ENCODE measurements around the gene ADGRG1. TPM values are rescaled to one million over a fixed set of nuclear protein-coding genes. Genes with fewer than 3 reads are reported as not detected.

Gene ADGRG1
- total RNA-seq, 4 donors from 2014 or later: 40.0 to 55.3 (median 45.7) TPM

DNA sequence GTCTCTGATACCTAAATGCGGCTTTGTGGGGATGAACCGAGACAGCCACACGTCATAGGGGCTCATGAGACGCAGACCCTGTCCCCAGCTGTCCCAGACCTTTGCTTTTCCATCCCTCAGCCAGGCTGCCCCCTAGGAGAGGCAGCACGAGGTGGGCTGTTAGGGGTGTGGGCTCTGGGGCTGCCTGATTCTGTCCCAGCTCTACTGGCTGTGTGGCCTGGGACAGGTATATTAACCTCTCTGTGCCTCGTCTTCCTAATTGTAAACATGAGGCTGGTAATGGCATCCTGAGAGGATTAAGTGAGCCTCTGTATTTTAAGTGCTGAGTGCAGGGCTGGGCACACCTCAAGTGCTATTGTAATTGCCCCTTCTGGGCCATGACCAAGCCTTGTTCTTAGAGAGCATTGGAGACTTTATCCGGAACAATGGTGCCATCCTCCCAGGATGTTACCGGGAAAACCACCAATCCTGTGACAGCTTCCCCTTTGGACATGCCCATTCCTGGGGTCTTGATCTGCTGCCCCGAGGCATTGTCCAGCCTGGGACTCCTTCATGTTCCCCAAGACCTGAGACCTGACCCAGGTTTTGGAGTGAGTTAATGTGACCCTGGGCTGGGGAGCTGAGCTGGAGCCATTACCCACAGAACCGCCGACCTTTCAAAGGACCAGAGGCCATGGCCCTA, 5.1 kb downstream of the ADGRG1 start:
- TF ChIP-seq, protein P1, sequence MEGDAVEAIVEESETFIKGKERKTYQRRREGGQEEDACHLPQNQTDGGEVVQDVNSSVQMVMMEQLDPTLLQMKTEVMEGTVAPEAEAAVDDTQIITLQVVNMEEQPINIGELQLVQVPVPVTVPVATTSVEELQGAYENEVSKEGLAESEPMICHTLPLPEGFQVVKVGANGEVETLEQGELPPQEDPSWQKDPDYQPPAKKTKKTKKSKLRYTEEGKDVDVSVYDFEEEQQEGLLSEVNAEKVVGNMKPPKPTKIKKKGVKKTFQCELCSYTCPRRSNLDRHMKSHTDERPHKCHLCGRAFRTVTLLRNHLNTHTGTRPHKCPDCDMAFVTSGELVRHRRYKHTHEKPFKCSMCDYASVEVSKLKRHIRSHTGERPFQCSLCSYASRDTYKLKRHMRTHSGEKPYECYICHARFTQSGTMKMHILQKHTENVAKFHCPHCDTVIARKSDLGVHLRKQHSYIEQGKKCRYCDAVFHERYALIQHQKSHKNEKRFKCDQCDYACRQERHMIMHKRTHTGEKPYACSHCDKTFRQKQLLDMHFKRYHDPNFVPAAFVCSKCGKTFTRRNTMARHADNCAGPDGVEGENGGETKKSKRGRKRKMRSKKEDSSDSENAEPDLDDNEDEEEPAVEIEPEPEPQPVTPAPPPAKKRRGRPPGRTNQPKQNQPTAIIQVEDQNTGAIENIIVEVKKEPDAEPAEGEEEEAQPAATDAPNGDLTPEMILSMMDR (IDR thresholded peaks at IDR 0.05): no peak
- TF ChIP-seq EP300 (IDR thresholded peaks at IDR 0.05; ENCODE audit: low read depth): no peak
- TF ChIP-seq POLR2AphosphoS5 (IDR thresholded peaks at IDR 0.05): no peak
- H3K4me3 ChIP-seq: no peak overlapping the region
- intact Hi-C loops (cut with DNase I; ENCODE audit: low total_unique reads): no loop called here
- no peaks in the 10 kb centered on the region for H3K9me3 ChIP-seq
- 88 to 93% methylated on average over 5 to 11 of the region's 11 CpGs for WGBS, 2 donors (ENCODE audit: low coverage in 1 of 2)
- no peaks in the 10 kb centered on the region for H3K36me3 ChIP-seq
- no peak for DNase-seq
- in situ Hi-C loops (cut with MboI; ENCODE audit: low pct_ligation_motif_present in 1 of 4, low pct_unique_long_range_greater_than_20kb in 1 of 4, low sequenced_read_pairs in 3 of 4): no loop called here
- peaks cover 22 to 38% (median 32%) of the 10 kb centered on the region in 4 donors for H3K4me1 ChIP-seq
- peaks cover 8% of the 10 kb centered on the region for H3K27me3 ChIP-seq
- H3K27ac ChIP-seq: peak overlapping the region; percentile 72 to 84 (median 77)

DNA sequence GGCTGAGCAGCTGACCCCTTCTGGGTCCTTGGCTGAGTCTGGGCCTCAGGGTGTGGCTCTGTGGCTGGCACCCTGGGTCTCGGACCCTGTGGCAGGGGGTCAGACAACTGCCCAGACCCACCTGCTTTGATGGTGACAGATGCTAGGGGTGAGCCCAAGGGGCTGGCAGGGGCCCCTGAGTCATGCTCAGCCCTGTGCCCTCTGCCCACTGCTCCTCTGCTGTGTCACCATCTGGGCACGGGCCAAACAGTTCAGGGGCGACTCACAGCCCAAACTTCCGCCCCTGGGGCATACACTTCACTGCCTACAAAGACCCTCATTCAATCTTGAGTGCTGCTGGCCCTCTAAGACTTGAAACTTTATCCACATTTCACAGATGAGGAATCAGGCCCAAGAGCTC, 5.7 kb downstream of the ADGRG1 start:
- Histone ChIP-seq H3K27ac (peak overlapping the region; percentile 72 to 84 (median 77)), H3K9me3 (no peaks in the 10 kb centered on the region), H3K4me3 (no peak overlapping the region), H3K36me3 (no peaks in the 10 kb centered on the region), H3K27me3 (peaks cover 7% of the 10 kb centered on the region), H3K4me1 (peaks cover 22 to 38% (median 32%) of the 10 kb centered on the region in 4 donors)
- no peak for TF ChIP-seq POLR2A (IDR thresholded peaks at IDR 0.05)
- TF ChIP-seq, protein P1 (IDR thresholded peaks at IDR 0.05): no peak
- TF ChIP-seq EP300 (IDR thresholded peaks at IDR 0.05; ENCODE audit: low read depth): no peak
- no peak for TF ChIP-seq POLR2AphosphoS5 (IDR thresholded peaks at IDR 0.05)
- 52% methylated on average over 4 of the region's 4 CpGs; no CpG with 5 or more reads in 1 of the 2 donors for WGBS, 2 donors (ENCODE audit: low coverage in 1 of 2)
- in situ Hi-C loops (cut with MboI; ENCODE audit: low pct_ligation_motif_present in 1 of 4, low pct_unique_long_range_greater_than_20kb in 1 of 4, low sequenced_read_pairs in 3 of 4): no loop called here
- intact Hi-C loops (cut with DNase I; ENCODE audit: low total_unique reads): no loop called here
- DNase-seq: no peak

DNA sequence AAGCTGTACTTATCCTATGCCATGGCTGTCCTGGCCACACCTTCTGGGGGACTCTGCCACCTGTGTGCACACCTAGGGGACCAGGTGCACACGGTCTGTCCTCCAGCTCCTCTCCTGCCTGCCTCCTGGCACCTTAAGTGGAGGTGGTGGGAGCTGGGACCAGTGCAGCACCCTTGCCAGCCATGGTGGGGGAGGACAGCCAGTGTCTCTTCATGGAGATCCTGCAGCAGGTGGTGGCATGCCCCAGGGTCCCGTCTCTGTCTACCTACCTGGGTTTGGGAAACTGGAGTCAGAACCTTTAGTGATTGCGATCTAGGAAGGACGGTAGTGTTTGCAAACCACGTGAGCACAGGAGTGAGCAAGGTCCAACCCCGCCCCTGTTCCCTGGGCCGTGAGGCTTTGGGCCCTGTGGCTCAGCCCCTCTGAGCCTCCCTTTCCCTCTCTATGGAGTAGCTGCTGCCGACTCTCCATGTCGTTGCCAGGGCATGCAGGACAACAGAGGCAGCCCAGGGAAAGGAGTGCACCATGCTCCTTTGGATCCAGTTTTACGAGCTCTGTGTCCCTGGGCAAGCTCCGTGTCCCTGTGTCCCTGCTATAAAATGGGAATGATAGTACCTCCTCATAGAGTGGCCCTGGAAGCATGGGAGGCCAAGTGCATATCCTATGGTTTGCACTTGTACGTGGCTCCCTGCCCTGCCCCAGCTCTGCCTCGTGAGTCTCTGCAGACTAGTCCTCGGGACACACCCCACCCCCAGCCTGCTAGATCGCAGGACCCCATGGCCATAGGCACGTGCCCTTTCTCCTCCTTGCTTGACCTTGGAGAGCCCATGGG, 7.1 kb downstream of the ADGRG1 start:
- no peak overlapping the region for H3K4me3 ChIP-seq
- intact Hi-C loops (cut with DNase I; ENCODE audit: low total_unique reads): no loop called here

DNA sequence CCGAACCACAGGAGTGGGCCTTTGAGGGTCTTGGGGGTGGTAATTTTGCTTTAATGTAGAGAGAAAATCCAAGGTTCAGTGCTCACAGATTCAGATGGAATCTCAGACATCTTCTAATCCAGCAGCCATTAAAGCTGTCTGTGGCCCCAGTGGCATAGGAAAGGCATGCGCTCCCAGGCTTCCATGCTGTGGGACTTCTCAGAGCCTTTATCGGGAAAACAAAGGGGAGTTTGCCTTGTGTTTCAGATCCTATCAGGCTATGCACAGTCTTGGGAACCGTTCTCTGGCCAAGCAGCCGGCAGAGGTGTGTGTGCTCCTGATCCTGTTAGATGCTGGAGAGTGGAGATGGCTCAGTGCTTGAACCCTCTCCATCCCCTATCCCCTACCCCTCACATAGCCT, 7.8 kb downstream of the ADGRG1 start:
- peaks cover 22 to 38% (median 32%) of the 10 kb centered on the region in 4 donors for H3K4me1 ChIP-seq
- in situ Hi-C loops (cut with MboI; ENCODE audit: low pct_ligation_motif_present in 1 of 4, low pct_unique_long_range_greater_than_20kb in 1 of 4, low sequenced_read_pairs in 3 of 4): no loop called here
- no peaks in the 10 kb centered on the region for H3K27me3 ChIP-seq
- DNase-seq: no peak
- no peak overlapping the region for H3K4me3 ChIP-seq
- H3K36me3 ChIP-seq: no peaks in the 10 kb centered on the region
- intact Hi-C loops (cut with DNase I; ENCODE audit: low total_unique reads): no loop called here
- H3K9me3 ChIP-seq: no peaks in the 10 kb centered on the region
- WGBS, 2 donors (ENCODE audit: low coverage in 1 of 2): 89% methylated on average over 5 of the region's 5 CpGs; no CpG with 5 or more reads in 1 of the 2 donors
- TF ChIP-seq EP300 (IDR thresholded peaks at IDR 0.05; ENCODE audit: low read depth): no peak
- TF ChIP-seq, protein P1 (IDR thresholded peaks at IDR 0.05): no peak
- peak overlapping the region; percentile 72 to 84 (median 77) for H3K27ac ChIP-seq

More for the DNA sequence above, 7.1 kb downstream of the ADGRG1 start:
- 50% methylated on average over 15 of the region's 16 CpGs; no CpG with 5 or more reads in 1 of the 2 donors for WGBS, 2 donors (ENCODE audit: low coverage in 1 of 2)
- Histone ChIP-seq H3K4me1 (peaks cover 22 to 38% (median 32%) of the 10 kb centered on the region in 4 donors), H3K27me3 (no peaks in the 10 kb centered on the region), H3K36me3 (no peaks in the 10 kb centered on the region), H3K27ac (peak overlapping the region; percentile 72 to 84 (median 77)), H3K9me3 (no peaks in the 10 kb centered on the region)
- in situ Hi-C loops (cut with MboI; ENCODE audit: low pct_ligation_motif_present in 1 of 4, low pct_unique_long_range_greater_than_20kb in 1 of 4, low sequenced_read_pairs in 3 of 4): no loop called here
- TF ChIP-seq, protein P1 (IDR thresholded peaks at IDR 0.05): no peak
- TF ChIP-seq POLR2A (IDR thresholded peaks at IDR 0.05): peak; percentile 40
- peak in 1 of 3 donors; percentile 29 for TF ChIP-seq POLR2AphosphoS5 (IDR thresholded peaks at IDR 0.05)
- peak; percentile 82 for DNase-seq

All from transverse colon (tissue), 4 donors.